Measurements from ENCODE around the gene DLGAP1.

DLGAP1 gene

GRCh38 chr18:3920832-3921231, 534.3 kb downstream of the DLGAP1 start:
- TF ChIP-seq CTCF (IDR thresholded peaks at IDR 0.05; ENCODE audit: insufficient read depth, low read depth, low read length, missing control alignments) = no peak
- DNase-seq (ENCODE audit: low read depth) = no peak
- H3K4me3 ChIP-seq (ENCODE audit: low read depth, low read length) = no peak overlapping the region

GRCh38 chr18:3919396-3920061, 535.6 kb downstream of the DLGAP1 start:
- H3K4me3 ChIP-seq (ENCODE audit: low read depth, low read length) = no peak overlapping the region
- no peak for TF ChIP-seq CTCF (IDR thresholded peaks at IDR 0.05; ENCODE audit: insufficient read depth, low read depth, low read length, missing control alignments)
- no peak for DNase-seq (ENCODE audit: low read depth)

GRCh38 chr18:3916082-3916481, 539.0 kb downstream of the DLGAP1 start:
- DNase-seq (ENCODE audit: low read depth) = no peak
- TF ChIP-seq CTCF (IDR thresholded peaks at IDR 0.05; ENCODE audit: insufficient read depth, low read depth, low read length, missing control alignments) = no peak
- no peak overlapping the region for H3K4me3 ChIP-seq (ENCODE audit: low read depth, low read length)

GRCh38 chr18:3914833-3915610, 540.1 kb downstream of the DLGAP1 start:
- DNase-seq (ENCODE audit: low read depth) = peak; percentile 15
- H3K4me3 ChIP-seq (ENCODE audit: low read depth, low read length) = no peak overlapping the region
- no peak for TF ChIP-seq CTCF (IDR thresholded peaks at IDR 0.05; ENCODE audit: insufficient read depth, low read depth, low read length, missing control alignments)

GRCh38 chr18:3914109-3914508, 541.0 kb downstream of the DLGAP1 start:
- no peak overlapping the region for H3K4me3 ChIP-seq (ENCODE audit: low read depth, low read length)
- DNase-seq (ENCODE audit: low read depth) = no peak
- TF ChIP-seq CTCF (IDR thresholded peaks at IDR 0.05; ENCODE audit: insufficient read depth, low read depth, low read length, missing control alignments) = no peak

- TF ChIP-seq CTCF (IDR thresholded peaks at IDR 0.05; ENCODE audit: insufficient read depth, low read depth, low read length, missing control alignments) = no peak
- no peak overlapping the region for H3K4me3 ChIP-seq (ENCODE audit: low read depth, low read length)
- no peak for DNase-seq (ENCODE audit: low read depth)
Measured at GRCh38 chr18:3912705-3913104, 542.4 kb downstream of the DLGAP1 start.
